Neuronal stem cell (in vitro differentiated cells): ENCODE measurements around the gene TBC1D5.
A peak's percentile ranks its signal among the peaks of the same experiment; 100 is the strongest.
"Not testable (repeated sequence)": the region's sequence is repeated elsewhere in the genome, so short reads cannot be mapped to it uniquely, and the experiment has no call there.

Source experiments
- DNase-seq: peaks from one replicate; pipeline ENCODE4 v3.0.0-alpha.2; 2013; ENCODE audit warnings: low spot score
- H2AFZ ChIP-seq: one replicate; pipeline ENCODE4 v1.6.1; 2013; ENCODE audit warnings: mild to moderate bottlenecking, low read length, inconsistent platforms
- H2AK5ac ChIP-seq: 2 replicates; pipeline ENCODE4 v1.6.1; 2013; ENCODE audit warnings: low read depth, mild to moderate bottlenecking, inconsistent platforms, low read length, moderate library complexity, mixed read lengths
- H2BK120ac ChIP-seq: 2 replicates; pipeline ENCODE4 v1.6.1; 2013; ENCODE audit warnings: low read depth, mild to moderate bottlenecking, inconsistent platforms, low read length, moderate library complexity, mixed read lengths
- H2BK12ac ChIP-seq: one replicate; pipeline ENCODE4 v1.6.1; 2013; ENCODE audit warnings: low read length, inconsistent platforms
- H2BK15ac ChIP-seq: 2 replicates; pipeline ENCODE4 v1.6.1; 2013; ENCODE audit warnings: mild to moderate bottlenecking, low read length, inconsistent platforms, mixed read lengths
- H2BK5ac ChIP-seq: one replicate; pipeline ENCODE4 v1.6.1; 2013; ENCODE audit warnings: inconsistent platforms, mild to moderate bottlenecking, low read length, moderate library complexity
- H3K14ac ChIP-seq: one replicate; pipeline ENCODE4 v1.6.1; 2013; ENCODE audit warnings: low read length, inconsistent platforms
- H3K18ac ChIP-seq: 2 replicates; pipeline ENCODE4 v1.6.1; 2013; ENCODE audit warnings: low read length, inconsistent platforms
- H3K23ac ChIP-seq: 2 replicates; pipeline ENCODE4 v1.6.1; 2013; ENCODE audit warnings: low read depth, mild to moderate bottlenecking, mixed read lengths, low read length, inconsistent platforms; ENCODE audit not compliant: poor library complexity
- H3K27ac ChIP-seq: replicated peaks from 3 replicates; pipeline ENCODE4 v1.5.1; 2013; ENCODE audit warnings: low read length, inconsistent platforms
- H3K27me3 ChIP-seq, 3 experiments: 2 replicates each; pipeline ENCODE4 v1.6.1; 2013; ENCODE audit warnings: low read length in 3 of 3, mild to moderate bottlenecking in 2 of 3, inconsistent platforms in 1 of 3, low read depth in 1 of 3, mixed read lengths in 1 of 3, moderate library complexity in 1 of 3; ENCODE audit not compliant: control insufficient read depth in 3 of 3, insufficient read depth in 3 of 3
- H3K36me3 ChIP-seq, 2 donors: replicated peaks in 1 of 2; 2 replicates each; pipeline ENCODE4 v1.6.1; 2013; ENCODE audit warnings: low read length in 2 of 2; ENCODE audit not compliant: control insufficient read depth in 2 of 2, insufficient read depth in 2 of 2
- H3K4ac ChIP-seq: 2 replicates; pipeline ENCODE4 v1.6.1; 2013; ENCODE audit warnings: inconsistent platforms, mild to moderate bottlenecking, low read length, moderate library complexity
- H3K4me1 ChIP-seq, 2 donors: 1 replicate in 1 of 2; 2 replicates in 1 of 2; pipeline ENCODE4 v1.6.1; 2013; ENCODE audit warnings: low read length in 2 of 2, low read depth in 1 of 2; ENCODE audit not compliant: control insufficient read depth in 2 of 2, insufficient read depth in 1 of 2
- H3K4me2 ChIP-seq: one replicate; pipeline ENCODE4 v1.6.1; 2013; ENCODE audit warnings: mild to moderate bottlenecking, low read length, inconsistent platforms; ENCODE audit not compliant: insufficient read depth, poor library complexity, severe bottlenecking
- H3K4me3 ChIP-seq, 2 donors: 2 replicates each; pipeline ENCODE4 v1.5.1; 2013; ENCODE audit warnings: low read length in 2 of 2, mild to moderate bottlenecking in 2 of 2, inconsistent platforms in 1 of 2, moderate library complexity in 1 of 2
- H3K79me1 ChIP-seq: one replicate; pipeline ENCODE4 v1.6.1; 2013; ENCODE audit warnings: low read depth, mild to moderate bottlenecking, inconsistent platforms, low read length, moderate library complexity
- H3K9ac ChIP-seq: one replicate; pipeline ENCODE4 v1.6.1; 2013; ENCODE audit warnings: mild to moderate bottlenecking, low read depth, low read length, inconsistent platforms; ENCODE audit not compliant: poor library complexity
- H3K9me3 ChIP-seq, 2 donors: replicated peaks in 1 of 2; 2 replicates each; pipeline versions ENCODE3 to v1.6.1; 2013; ENCODE audit warnings: low read length in 2 of 2, mild to moderate bottlenecking in 2 of 2, inconsistent platforms in 1 of 2, low read depth in 1 of 2, mixed read lengths in 1 of 2, moderate library complexity in 1 of 2; ENCODE audit not compliant: control insufficient read depth in 2 of 2, insufficient read depth in 1 of 2
- H4K8ac ChIP-seq: one replicate; pipeline ENCODE4 v1.6.1; 2013; ENCODE audit warnings: low read depth, mild to moderate bottlenecking, inconsistent platforms, low read length, moderate library complexity
- H4K91ac ChIP-seq: one replicate; pipeline ENCODE4 v1.6.1; 2013; ENCODE audit warnings: low read length, low read depth, mild to moderate bottlenecking, inconsistent platforms; ENCODE audit not compliant: poor library complexity
- WGBS, 2 donors: extraction: QIAGEN DNeasy Blood & Tissue Kit; methylation state at CpG; one replicate each; pipeline ENCODE4 v1.1.7; 2013; ENCODE audit warnings: missing lambda C conversion rate in 2 of 2, mixed read lengths in 1 of 2; ENCODE audit not compliant: insufficient read length in 2 of 2, insufficient replicate concordance in 1 of 2; ENCODE audit errors: extremely low coverage in 2 of 2; 5-methylcytosine and 5-hydroxymethylcytosine counted together

TBC1D5 gene

GRCh38 chr3:17649748-17650147 is 92.7 kb downstream of the TBC1D5 start:
- not testable (repeated sequence) for H3K9ac ChIP-seq, H3K9me3 ChIP-seq, H3K27ac ChIP-seq, H2BK15ac ChIP-seq, H3K27me3 ChIP-seq, H3K79me1 ChIP-seq, H2BK12ac ChIP-seq, H3K18ac ChIP-seq, H4K8ac ChIP-seq, H3K4ac ChIP-seq, H3K23ac ChIP-seq, H2AFZ ChIP-seq, H3K4me2 ChIP-seq, H2BK5ac ChIP-seq, H3K4me1 ChIP-seq, H3K36me3 ChIP-seq, H4K91ac ChIP-seq, H2BK120ac ChIP-seq, DNase-seq, H3K4me3 ChIP-seq, H3K14ac ChIP-seq, H2AK5ac ChIP-seq
- no CpG with 5 or more reads among the region's 4 CpGs for WGBS, 2 donors

GRCh38 chr3:17648630-17649355 is 93.6 kb downstream of the TBC1D5 start:
- H3K4me3 ChIP-seq, H3K14ac ChIP-seq, H3K79me1 ChIP-seq, H2BK5ac ChIP-seq, H3K4ac ChIP-seq, H3K4me1 ChIP-seq, H3K36me3 ChIP-seq, H2AFZ ChIP-seq, H2BK15ac ChIP-seq, H2AK5ac ChIP-seq, H2BK120ac ChIP-seq, H3K23ac ChIP-seq, H2BK12ac ChIP-seq, H3K9me3 ChIP-seq, H3K4me2 ChIP-seq, H4K8ac ChIP-seq, DNase-seq, H3K9ac ChIP-seq, H3K27me3 ChIP-seq, H3K18ac ChIP-seq, H4K91ac ChIP-seq, H3K27ac ChIP-seq: not testable (repeated sequence)
- WGBS, 2 donors, result no CpG with 5 or more reads among the region's 8 CpGs

- no peaks in the 10 kb centered on the region for H3K79me1 ChIP-seq
- H3K27me3 ChIP-seq, result no peaks in the 10 kb centered on the region
- no peak overlapping the region for H2AK5ac ChIP-seq
- H2BK15ac ChIP-seq, result no peak overlapping the region
- WGBS, 2 donors, result no CpG with 5 or more reads among the region's 4 CpGs
- no peak overlapping the region for H2BK5ac ChIP-seq
- no peak overlapping the region for H2BK12ac ChIP-seq
- H3K4me3 ChIP-seq, result no peak overlapping the region
- H3K18ac ChIP-seq, result no peak overlapping the region
- peak; percentile 40 for DNase-seq
- no peak overlapping the region for H2BK120ac ChIP-seq
- H3K9ac ChIP-seq, result no peak overlapping the region
- no peaks in the 10 kb centered on the region for H3K4me1 ChIP-seq
- H3K4me2 ChIP-seq, result no peak overlapping the region
- H3K4ac ChIP-seq, result no peak overlapping the region
- no peak overlapping the region for H3K14ac ChIP-seq
- H3K9me3 ChIP-seq, result peaks cover 0 to 5% of the 10 kb centered on the region in 2 donors
- H2AFZ ChIP-seq, result no peak overlapping the region
- H3K36me3 ChIP-seq, result no peaks in the 10 kb centered on the region
- H4K91ac ChIP-seq, result no peak overlapping the region
- H3K23ac ChIP-seq, result no peak overlapping the region
- no peak overlapping the region for H4K8ac ChIP-seq
- no peak overlapping the region for H3K27ac ChIP-seq
These were observed 97.2 kb downstream of the TBC1D5 start for GRCh38 chr3:17645074-17645698.

DNA sequence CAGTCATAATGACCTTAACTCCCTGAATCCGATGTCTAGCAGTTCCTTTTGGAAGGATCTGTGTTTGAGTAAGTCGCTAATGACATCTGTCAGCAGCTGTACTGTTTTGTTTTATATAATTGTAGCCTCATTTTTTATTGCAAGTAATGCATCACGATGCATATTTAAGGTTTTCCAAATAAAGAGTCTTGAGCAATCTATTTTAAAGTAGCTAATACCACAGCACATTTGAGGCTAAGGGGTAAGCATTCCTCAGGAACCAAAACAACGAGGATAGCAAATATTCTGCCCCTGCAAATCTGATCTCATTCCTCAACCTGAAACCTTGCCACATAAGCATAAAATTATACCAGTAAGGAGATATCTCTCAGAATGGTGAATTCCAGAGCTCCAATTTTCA is 98.7 kb downstream of the TBC1D5 start:
- no peak overlapping the region for H3K23ac ChIP-seq
- no peak overlapping the region for H3K9ac ChIP-seq
- no peak overlapping the region for H2BK5ac ChIP-seq
- H4K8ac ChIP-seq, result no peak overlapping the region
- no peaks in the 10 kb centered on the region for H3K9me3 ChIP-seq
- no peaks in the 10 kb centered on the region for H3K36me3 ChIP-seq
- H3K79me1 ChIP-seq, result no peaks in the 10 kb centered on the region
- H3K27me3 ChIP-seq, result no peaks in the 10 kb centered on the region
- no peak overlapping the region for H3K18ac ChIP-seq
- H2AFZ ChIP-seq, result no peak overlapping the region
- no peak for DNase-seq
- WGBS, 2 donors, result no CpG with 5 or more reads among the region's 4 CpGs
- no peak overlapping the region for H2BK12ac ChIP-seq
- H2BK15ac ChIP-seq, result no peak overlapping the region
- H2AK5ac ChIP-seq, result no peak overlapping the region
- H3K27ac ChIP-seq, result no peak overlapping the region
- no peak overlapping the region for H3K4ac ChIP-seq
- no peak overlapping the region for H3K14ac ChIP-seq
- no peak overlapping the region for H2BK120ac ChIP-seq
- no peaks in the 10 kb centered on the region for H3K4me1 ChIP-seq
- H4K91ac ChIP-seq, result no peak overlapping the region
- no peak overlapping the region for H3K4me2 ChIP-seq
- H3K4me3 ChIP-seq, result no peak overlapping the region
